HepG2 (cell line): ENCODE results near the gene NSMCE1. TPM values are rescaled to one million over a fixed set of nuclear protein-coding genes. Genes with fewer than 3 reads are reported as not detected.
A peak's percentile ranks its signal among the peaks of the same experiment; 100 is the strongest.

Experiments used
- AHR ChIP-seq: IDR thresholded peaks from 2 replicates; pipeline ENCODE4 v1.6.1; 2018; ENCODE audit warnings: missing genetic modification reagents, missing compliant biosample characterization
- CENPX ChIP-seq: sonication (generic); formaldehyde crosslinking; IDR thresholded peaks from 2 replicates; pipeline ENCODE4 v1.9.0; 2021; ENCODE audit warnings: mild to moderate bottlenecking, missing genetic modification reagents, moderate library complexity
- CSRNP1 ChIP-seq: sonication (generic); formaldehyde crosslinking; IDR thresholded peaks from 2 replicates; pipeline ENCODE4 v1.8.1; 2023; ENCODE audit warnings: mild to moderate bottlenecking, missing genetic modification reagents
- E2F2 ChIP-seq: sonication (generic); formaldehyde crosslinking; IDR thresholded peaks from 2 replicates; pipeline ENCODE4 v1.4.0; 2020; ENCODE audit warnings: missing genetic modification reagents, borderline replicate concordance
- ELK4 ChIP-seq: sonication (generic); formaldehyde crosslinking; IDR thresholded peaks from 2 replicates; pipeline ENCODE4 v1.9.0; 2021; ENCODE audit warnings: missing genetic modification reagents, borderline replicate concordance
- FOXJ3 ChIP-seq: sonication (generic); formaldehyde crosslinking; IDR thresholded peaks from 2 replicates; pipeline ENCODE4 v1.4.0; 2020; ENCODE audit warnings: missing genetic modification reagents, mild to moderate bottlenecking, borderline replicate concordance
- HNRNPLL ChIP-seq: fragments of 200-400 bp; formaldehyde crosslinking; IDR thresholded peaks from 2 replicates; pipeline ENCODE4 v1.6.1; 2017; ENCODE audit warnings: mild to moderate bottlenecking, low read depth, low read length; ENCODE audit not compliant: poor library complexity, severe bottlenecking
- MAFF ChIP-seq: IDR thresholded peaks from 2 replicates; pipeline ENCODE4 v1.6.1; 2011; ENCODE audit warnings: low read depth, low read length, improper control_type of control experiment
- MED8 ChIP-seq: sonication (generic); formaldehyde crosslinking; IDR thresholded peaks from 2 replicates; pipeline ENCODE4 v1.8.1; 2023; ENCODE audit warnings: mild to moderate bottlenecking, missing genetic modification reagents; ENCODE audit not compliant: insufficient replicate concordance
- MLXIP ChIP-seq: sonication (generic); formaldehyde crosslinking; IDR thresholded peaks from 2 replicates; pipeline ENCODE4 v1.9.0; 2021; ENCODE audit warnings: missing genetic modification reagents, borderline replicate concordance
- POGZ ChIP-seq: sonication (generic); formaldehyde crosslinking; IDR thresholded peaks from 2 replicates; pipeline ENCODE4 v1.4.0; 2020; ENCODE audit warnings: mild to moderate bottlenecking, missing genetic modification reagents
- POLR2G ChIP-seq: fragments of 200-400 bp; formaldehyde crosslinking; IDR thresholded peaks from 2 replicates; pipeline ENCODE4 v1.6.1; 2018; ENCODE audit warnings: mild to moderate bottlenecking, low read depth, low read length, moderate library complexity
- RCOR2 ChIP-seq: IDR thresholded peaks from 2 replicates; pipeline ENCODE4 v1.6.1; 2016; ENCODE audit warnings: missing biosample characterization, missing genetic modification reagents
- SMAD1 ChIP-seq: sonication (generic); formaldehyde crosslinking; IDR thresholded peaks from 2 replicates; pipeline ENCODE4 v1.4.0; 2020; ENCODE audit warnings: missing genetic modification reagents, low read depth, mild to moderate bottlenecking, borderline replicate concordance
- ZBTB21 ChIP-seq: sonication (generic); formaldehyde crosslinking; IDR thresholded peaks from 2 replicates; pipeline ENCODE4 v1.4.0; 2020; ENCODE audit warnings: missing genetic modification reagents
- ZFP36L1 ChIP-seq: sonication (generic); formaldehyde crosslinking; IDR thresholded peaks from 2 replicates; pipeline ENCODE4 v1.8.0; 2022; ENCODE audit warnings: mild to moderate bottlenecking, missing genetic modification reagents, moderate library complexity
- ZFY ChIP-seq: sonication (generic); formaldehyde crosslinking; IDR thresholded peaks from 2 replicates; pipeline ENCODE4 v1.4.0; 2020; ENCODE audit warnings: missing genetic modification reagents
- ZNF235 ChIP-seq: sonication (generic); formaldehyde crosslinking; IDR thresholded peaks from 2 replicates; pipeline ENCODE4 v1.8.1; 2023; ENCODE audit warnings: mild to moderate bottlenecking, missing genetic modification reagents, borderline replicate concordance
- ZNF350 ChIP-seq: sonication (generic); formaldehyde crosslinking; IDR thresholded peaks from 2 replicates; pipeline ENCODE4 v1.4.0; 2020; ENCODE audit warnings: mild to moderate bottlenecking, low read depth, missing genetic modification reagents, borderline replicate concordance
- ZNF569 ChIP-seq: sonication (generic); formaldehyde crosslinking; IDR thresholded peaks from 2 replicates; pipeline ENCODE4 v1.5.0; 2020; ENCODE audit warnings: mild to moderate bottlenecking, missing genetic modification reagents, moderate library complexity, borderline replicate concordance
- ZNF644 ChIP-seq: IDR thresholded peaks from 2 replicates; pipeline ENCODE4 v1.6.1; 2016; ENCODE audit warnings: low read depth
- ZSCAN25 ChIP-seq: sonication (generic); formaldehyde crosslinking; IDR thresholded peaks from 2 replicates; pipeline ENCODE4 v1.8.0; 2022; ENCODE audit warnings: mild to moderate bottlenecking, missing genetic modification reagents
- polyA plus RNA-seq, 8 experiments: library from polyadenylated mRNA; depleted of rRNA in 3 of 8; stranded (reverse) in 7 of 8; unstranded in 1 of 8; fragments of >200 nt; fragmentation: Illumina TruSeq in 4 of 8; extraction: Trizol in 4 of 8; gene quantifications; 2 replicates each; pipeline versions ENCODE4 v1.2.1 to v1.2.3, GENCODE V29; 2011 to 2016; ENCODE audit warnings: low read depth in 4 of 8, missing spikeins in 1 of 8, mixed read lengths in 1 of 8; ENCODE audit not compliant: insufficient read depth in 1 of 8
- total RNA-seq, 5 experiments: library from RNA; depleted of rRNA; stranded (reverse); fragments of >200 nt; fragmentation: Illumina TruSeq; extraction: Trizol; gene quantifications; 2 replicates each; pipeline ENCODE4 v1.2.3, GENCODE V29; 2016; ENCODE audit warnings: low read depth in 1 of 5

The NSMCE1 gene
- total and polyA plus RNA-seq, 2 of the 13 experiments (the other 11 are each of a cell fraction or from before 2014, with no cell fraction given), result 42.7 to 52.9 TPM

- TF ChIP-seq RCOR2 (CRISPR knock-in tag), result no peak; the same call in 1 of the 2 replicates
- TF ChIP-seq SMAD1, result peak; percentile 80; the same call in 1 of the 2 replicates
- no peak for TF ChIP-seq ZNF644 (CRISPR knock-in tag)
- no peak for TF ChIP-seq MED8 (CRISPR knock-in tag)
- peak; percentile 83; the same call in 1 of the 2 replicates for TF ChIP-seq ZBTB21 (CRISPR knock-in tag)
- peak; percentile 93 for TF ChIP-seq ZFY (CRISPR knock-in tag)
- no peak for TF ChIP-seq MLXIP
- TF ChIP-seq FOXJ3, result no peak; the same call in 1 of the 2 replicates
- TF ChIP-seq AHR (CRISPR knock-in tag), result peak; percentile 50; the same call in 1 of the 2 replicates
- peak; percentile 82; the same call in 1 of the 2 replicates for TF ChIP-seq E2F2 (CRISPR knock-in tag)
- TF ChIP-seq HNRNPLL, result peak; percentile 88
- no peak for TF ChIP-seq MAFF
- TF ChIP-seq CENPX (CRISPR knock-in tag), result no peak
- peak; percentile 98 for TF ChIP-seq POLR2G
- TF ChIP-seq ZFP36L1 (CRISPR knock-in tag), result peak; percentile 73
- no peak for TF ChIP-seq ELK4 (CRISPR knock-in tag)
- TF ChIP-seq ZNF569 (CRISPR knock-in tag), result no peak
- TF ChIP-seq ZSCAN25 (CRISPR knock-in tag), result no peak
- TF ChIP-seq CSRNP1 (CRISPR knock-in tag), result peak; percentile 60
- TF ChIP-seq POGZ (CRISPR knock-in tag), result peak; percentile 89
- peak; percentile 53; the same call in 1 of the 2 replicates for TF ChIP-seq ZNF350 (CRISPR knock-in tag)
- TF ChIP-seq ZNF235, result no peak
Observed at GRCh38 chr16:27268376-27269299, at the start of gene NSMCE1 (continued).
